H1 (cell line): ENCODE data around the gene SLC26A6. TPM values are rescaled to one million over a fixed set of nuclear protein-coding genes. Genes with fewer than 3 reads are reported as not detected.

ENCODE experiments used
- ASH2L ChIP-seq: fragments of 200-600, 300-600 bp; sonication (generic); IDR thresholded peaks from one replicate; pipeline ENCODE4 v1.7.1; 2017; ENCODE audit warnings: low read length
- BRCA1 ChIP-seq: IDR thresholded peaks from 2 replicates; pipeline ENCODE4 v1.6.1; 2012; ENCODE audit warnings: low read depth, low read length, improper control_type of control experiment
- CBX8 ChIP-seq: fragments of 300-800, 300-1000 bp; sonication (generic); IDR thresholded peaks from 2 replicates; pipeline ENCODE4 v1.7.1; 2016; ENCODE audit warnings: low read depth, low read length, borderline replicate concordance
- CEBPB ChIP-seq: IDR thresholded peaks from 2 replicates; pipeline ENCODE4 v1.6.1; 2012; ENCODE audit warnings: low read depth, low read length
- CHD2 ChIP-seq: IDR thresholded peaks from 2 replicates; pipeline ENCODE4 v1.6.1; 2012; ENCODE audit warnings: low read length, improper control_type of control experiment
- CREB1 ChIP-seq: IDR thresholded peaks from 2 replicates; pipeline ENCODE4 v1.6.1; 2012; ENCODE audit warnings: inconsistent platforms
- CTBP2 ChIP-seq: IDR thresholded peaks from 2 replicates; pipeline ENCODE4 v1.7.0; 2011; ENCODE audit warnings: borderline replicate concordance, mild to moderate bottlenecking, moderate library complexity, mixed read lengths, low read length; ENCODE audit not compliant: insufficient read depth, insufficient read length
- CTCF ChIP-seq, 3 experiments: IDR thresholded peaks; 1 replicate in 2 of 3; 2 replicates in 1 of 3; pipeline versions ENCODE4 v1.5.1 to v1.6.1; 2011; ENCODE audit warnings: low read length in 3 of 3, mild to moderate bottlenecking in 3 of 3, inconsistent platforms in 2 of 3, low read depth in 1 of 3, moderate library complexity in 1 of 3; ENCODE audit not compliant: insufficient read depth in 1 of 3; ENCODE audit errors: control extremely low read depth in 1 of 3
- EGR1 ChIP-seq: IDR thresholded peaks from 2 replicates; pipeline ENCODE4 v1.6.1; 2011; ENCODE audit warnings: low read depth, low read length, borderline replicate concordance
- JUND ChIP-seq: IDR thresholded peaks from 2 replicates; pipeline ENCODE4 v1.6.1; 2011; ENCODE audit warnings: mild to moderate bottlenecking, improper control_type of control experiment, low read length
- KDM1A ChIP-seq: fragments of 200-600, 300-600 bp; sonication (generic); IDR thresholded peaks from 2 replicates; pipeline ENCODE4 v1.7.1; 2016; ENCODE audit warnings: mild to moderate bottlenecking, low read length, borderline replicate concordance
- MAX ChIP-seq: IDR thresholded peaks from 2 replicates; pipeline ENCODE4 v1.6.1; 2012; ENCODE audit warnings: inconsistent platforms
- POLR2AphosphoS5 ChIP-seq: IDR thresholded peaks from 2 replicates; pipeline ENCODE4 v1.6.1; 2011; ENCODE audit warnings: low read depth, low read length
- RAD21 ChIP-seq, 2 experiments: IDR thresholded peaks in 1 of 2; conservative IDR thresholded peaks in 1 of 2; 2 replicates each; pipeline ENCODE4 v1.6.1; 2011; ENCODE audit warnings: low read depth in 2 of 2, low read length in 2 of 2, improper control_type of control experiment in 1 of 2, inconsistent platforms in 1 of 2, mild to moderate bottlenecking in 1 of 2, moderate library complexity in 1 of 2
- RFX5 ChIP-seq: IDR thresholded peaks from 2 replicates; pipeline ENCODE4 v1.6.1; 2011; ENCODE audit warnings: low read depth, low read length, improper control_type of control experiment, borderline replicate concordance
- RNF2 ChIP-seq: fragments of 200-900, 300-1000 bp; sonication (generic); IDR thresholded peaks from 2 replicates; pipeline ENCODE4 v1.7.1; 2016; ENCODE audit warnings: borderline replicate concordance, low read depth, mild to moderate bottlenecking, antibody characterized with exemption, low read length; ENCODE audit not compliant: poor library complexity, severe bottlenecking; ENCODE audit errors: missing control alignments
- SIRT6 ChIP-seq: IDR thresholded peaks from one replicate; pipeline ENCODE4 v1.7.1; 2012; ENCODE audit warnings: low read length, inconsistent platforms
- SIX5 ChIP-seq: IDR thresholded peaks from 2 replicates; pipeline ENCODE4 v1.6.1; 2011; ENCODE audit warnings: mild to moderate bottlenecking, low read depth, low read length
- SP2 ChIP-seq: IDR thresholded peaks from 2 replicates; pipeline ENCODE4 v1.6.1; 2012; ENCODE audit warnings: mild to moderate bottlenecking, low read length, inconsistent platforms
- TBP ChIP-seq: IDR thresholded peaks from 2 replicates; pipeline ENCODE4 v1.6.1; 2011; ENCODE audit warnings: low read depth, low read length, improper control_type of control experiment
- YY1 ChIP-seq: IDR thresholded peaks from 2 replicates; pipeline ENCODE4 v1.6.1; 2011; ENCODE audit warnings: low read depth, mild to moderate bottlenecking, low read length
- ZNF274 ChIP-seq: IDR thresholded peaks from 2 replicates; pipeline ENCODE4 v1.7.0; 2012; ENCODE audit warnings: low read length, borderline replicate concordance; ENCODE audit errors: extremely low read depth
- polyA plus RNA-seq, 7 experiments: library from polyadenylated mRNA; depleted of rRNA in 3 of 7; stranded (reverse) in 5 of 7; unstranded in 2 of 7; fragments of >200 nt in 5 of 7; fragments of 200-250 nt in 2 of 7; gene quantifications; 1 replicate in 5 of 7; 2 replicates in 1 of 7; 4 replicates in 1 of 7; pipeline versions ENCODE4 v1.2.1 to v1.2.3, GENCODE V29; 2011 to 2013; ENCODE audit warnings: missing spikeins in 2 of 7, mixed read lengths in 2 of 7
- total RNA-seq: library from RNA; stranded (reverse); fragmentation: NEBNext Ultra II Directional; extraction: Animal tissue kit (Norgen Biotek cat#: 25700); gene quantifications from 2 replicates; pipeline ENCODE4 v1.2.1, GENCODE V29; 2021

SLC26A6 gene
- total and polyA plus RNA-seq, 2 of the 8 experiments (the other 6 are each of a cell fraction or from before 2014, with no cell fraction given), result 50.4 to 58.0 TPM

GRCh38 chr3:48662753-48663488 is 27.7 kb upstream of the SLC26A6 start, which contains the start of gene CELSR3 (continued):
- no peak for TF ChIP-seq CBX8
- TF ChIP-seq CEBPB, result no peak
- TF ChIP-seq RAD21 (IDR thresholded peaks at IDR 0.05 in 1 of 2, conservative IDR thresholded peaks at IDR 0.05 in 1 of 2; ENCODE audit: low read depth in 2 of 2, low read length in 2 of 2), result no peak
- TF ChIP-seq CREB1, result peak; percentile 65
- peak; percentile 29; the same call in 1 of the 2 replicates for TF ChIP-seq SIX5
- TF ChIP-seq CHD2, result peak; percentile 58
- TF ChIP-seq TBP, result peak; percentile 86; the same call in 1 of the 2 replicates
- peak; percentile 98 for TF ChIP-seq YY1
- 0 out of 2 replicates have a peak, but pooled peaks have one; percentile 32 for TF ChIP-seq EGR1
- TF ChIP-seq CTBP2, result no peak
- peak; percentile 39 for TF ChIP-seq BRCA1
- no peak for TF ChIP-seq SIRT6
- peak; percentile 99 for TF ChIP-seq POLR2AphosphoS5
- TF ChIP-seq ASH2L, result no peak
- no peak for TF ChIP-seq KDM1A
- TF ChIP-seq RNF2, result no peak
- TF ChIP-seq MAX, result peak; percentile 92
- no peak for TF ChIP-seq CTCF (IDR thresholded peaks at IDR 0.05; ENCODE audit: control extremely low read depth in 1 of 3, insufficient read depth in 1 of 3, low read depth in 1 of 3, low read length in 3 of 3)
- TF ChIP-seq ZNF274, result no peak
- TF ChIP-seq SP2, result no peak
- peak; percentile 93 for TF ChIP-seq JUND
- no peak for TF ChIP-seq RFX5
